Measurements from ENCODE around the gene NOTCH4.

- TF ChIP-seq CTCF (IDR thresholded peaks at IDR 0.05; ENCODE audit: low read depth, low read length) (no peak), EZH2phosphoT487 (IDR thresholded peaks at IDR 0.05; ENCODE audit: low read depth) (no peak)
Measured at GRCh38 chr6:32173051-32173727, 50.7 kb downstream of the NOTCH4 start.
